NCI-H1092 (cell line): Measurements from ENCODE around the gene MUC22.
"Not testable (repeated sequence)": the region's sequence is repeated elsewhere in the genome, so short reads cannot be mapped to it uniquely, and the experiment has no call there.

ENCODE experiments used
- DNase-seq: peaks from one replicate; lab custom pipeline; 2025; lab: John Stamatoyannopoulos, UW

MUC22 gene

GRCh38 chr6:30998785-30999184 is 11.5 kb upstream of the MUC22 start:
- DNase-seq = no peak

- not testable (repeated sequence) for DNase-seq
These were observed 10.0 kb upstream of the MUC22 start for GRCh38 chr6:31000067-31000860.

- no peak for DNase-seq
These were observed 8.9 kb upstream of the MUC22 start for GRCh38 chr6:31001281-31001888.

GRCh38 chr6:31002471-31002870 is 7.8 kb upstream of the MUC22 start:
- DNase-seq = no peak

GRCh38 chr6:31004794-31005193 is 5.5 kb upstream of the MUC22 start:
- DNase-seq = no peak

GRCh38 chr6:31005249-31006020 is 4.8 kb upstream of the MUC22 start:
- DNase-seq = no peak

- DNase-seq = no peak
These were observed 2.6 kb upstream of the MUC22 start for GRCh38 chr6:31007694-31008093.

GRCh38 chr6:31008165-31008564 is 2.1 kb upstream of the MUC22 start:
- no peak for DNase-seq

GRCh38 chr6:31009731-31010130 is 543 bp upstream of the MUC22 start:
- DNase-seq = no peak

- DNase-seq = no peak
These were observed 879 bp downstream of the MUC22 start for GRCh38 chr6:31011153-31011552.

- no peak for DNase-seq
These were observed 6.5 kb downstream of the MUC22 start for GRCh38 chr6:31016659-31017299.

GRCh38 chr6:31017436-31017835 is 7.2 kb downstream of the MUC22 start:
- DNase-seq = not testable (repeated sequence)

GRCh38 chr6:31020057-31020456 is 9.8 kb downstream of the MUC22 start:
- no peak for DNase-seq

- not testable (repeated sequence) for DNase-seq
These were observed 10.5 kb downstream of the MUC22 start for GRCh38 chr6:31020631-31021255.

GRCh38 chr6:31021705-31022531 is 11.6 kb downstream of the MUC22 start:
- not testable (repeated sequence) for DNase-seq

GRCh38 chr6:31025595-31025994 is 15.3 kb downstream of the MUC22 start:
- no peak for DNase-seq

- DNase-seq = no peak
These were observed 20.8 kb downstream of the MUC22 start for GRCh38 chr6:31031095-31031494.

- DNase-seq = no peak
These were observed 22.8 kb downstream of the MUC22 start for GRCh38 chr6:31033075-31033474.

- DNase-seq = no peak
These were observed 25.7 kb downstream of the MUC22 start for GRCh38 chr6:31035862-31036497.

GRCh38 chr6:31037169-31037568 is 26.9 kb downstream of the MUC22 start:
- no peak for DNase-seq

- DNase-seq = no peak
These were observed 27.4 kb downstream of the MUC22 start for GRCh38 chr6:31037682-31038081.
